A172 (cell line): ENCODE results near the gene NCBP1. TPM values are rescaled to one million over a fixed set of nuclear protein-coding genes. Genes with fewer than 3 reads are reported as not detected.

Source experiments
- DNase-seq: peaks from one replicate; pipeline ENCODE4 v3.0.0-alpha.2; 2015; ENCODE audit warnings: low spot score
- total RNA-seq: library from RNA; depleted of rRNA; stranded (reverse); fragments of >200 nt; shearing (Covaris generic); gene quantifications from 2 replicates; pipeline ENCODE4 v1.2.3, GENCODE V29; 2014; rRNA removed

NCBP1 gene
- total RNA-seq, 1 experiment from 2014 or later, result 75.4 TPM

GRCh38 chr9:97711223-97711626, 77.6 kb downstream of the NCBP1 start:
- no peak for DNase-seq

DNA sequence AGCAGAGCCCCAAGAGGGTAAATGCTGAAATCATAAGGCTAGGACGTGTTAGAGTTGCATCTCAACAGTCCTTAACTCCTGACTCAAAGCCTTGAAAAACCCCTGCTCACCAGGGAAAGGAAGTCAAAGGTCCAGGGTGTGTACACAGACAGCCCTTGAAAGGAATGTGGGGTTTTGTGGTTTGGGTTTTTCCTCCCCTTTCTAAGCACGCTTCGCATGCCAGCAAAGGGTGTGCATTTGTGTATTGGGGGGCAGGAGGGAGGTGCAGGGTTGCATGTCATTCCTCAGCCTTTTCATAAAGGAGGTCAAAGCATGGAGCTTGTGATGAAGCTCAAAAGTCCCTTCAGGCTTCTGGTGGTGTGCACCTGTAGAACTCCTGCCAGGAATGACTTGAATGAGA, 80.8 kb downstream of the NCBP1 start:
- peak; percentile 94 for DNase-seq

GRCh38 chr9:97717866-97718265, 84.2 kb downstream of the NCBP1 start:
- DNase-seq, result no peak

- DNase-seq, result no peak
These were observed 87.8 kb downstream of the NCBP1 start for GRCh38 chr9:97721396-97721795.

GRCh38 chr9:97722331-97722730, 88.7 kb downstream of the NCBP1 start:
- DNase-seq, result no peak

Other genes starting within 250 kb of the NCBP1 start
- gene TDRD7, start 221.7 kb upstream of the NCBP1 start, total RNA-seq, result 22.4 and 23.9 TPM in 2 replicates
- gene TMOD1, start 132.2 kb upstream of the NCBP1 start, total RNA-seq, result 0.81 and 2.1 TPM in 2 replicates
- 19.7 and 20.9 TPM in 2 replicates for gene TSTD2, start 453 bp upstream of the NCBP1 start, total RNA-seq
- gene XPA, start 63.5 kb downstream of the NCBP1 start, total RNA-seq, result 19.1 and 32.3 TPM in 2 replicates
- not detected in 2 replicates for gene FOXE1, start 219.4 kb downstream of the NCBP1 start, total RNA-seq